ENCODE measurements around the gene RPS15A. TPM values are rescaled to one million over a fixed set of nuclear protein-coding genes. Genes with fewer than 3 reads are reported as not detected.
"Not testable (repeated sequence)": the region's sequence is repeated elsewhere in the genome, so short reads cannot be mapped to it uniquely, and the experiment has no call there.

The RPS15A gene
- total RNA-seq, 1 experiment from 2014 or later = 3,616 TPM

DNA sequence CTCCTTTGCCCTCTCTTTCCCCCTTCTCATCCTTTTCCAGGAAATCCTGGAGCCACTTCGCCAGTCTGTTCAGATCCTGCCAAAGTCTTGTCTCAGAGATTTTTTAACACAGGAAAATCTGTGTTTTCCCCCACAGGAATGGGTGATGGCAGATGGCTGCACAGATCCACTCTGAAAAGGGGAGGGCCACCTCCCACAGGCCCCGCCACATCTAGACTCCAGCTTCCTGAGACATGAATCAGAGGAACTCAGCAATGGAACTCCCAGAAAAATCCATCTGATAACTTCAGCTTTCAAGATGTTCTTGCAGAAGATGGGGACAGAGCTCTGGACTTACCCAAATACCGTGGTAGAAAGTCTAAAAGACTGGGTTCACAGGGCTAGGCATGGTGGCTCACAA is 50.1 kb downstream of the RPS15A start:
- not testable (repeated sequence) for H3K4me3 ChIP-seq; H3K27me3 ChIP-seq; H3K27ac ChIP-seq; H3K4me1 ChIP-seq; DNase-seq; H3K9me3 ChIP-seq (replicated peaks); H3K36me3 ChIP-seq

DNA sequence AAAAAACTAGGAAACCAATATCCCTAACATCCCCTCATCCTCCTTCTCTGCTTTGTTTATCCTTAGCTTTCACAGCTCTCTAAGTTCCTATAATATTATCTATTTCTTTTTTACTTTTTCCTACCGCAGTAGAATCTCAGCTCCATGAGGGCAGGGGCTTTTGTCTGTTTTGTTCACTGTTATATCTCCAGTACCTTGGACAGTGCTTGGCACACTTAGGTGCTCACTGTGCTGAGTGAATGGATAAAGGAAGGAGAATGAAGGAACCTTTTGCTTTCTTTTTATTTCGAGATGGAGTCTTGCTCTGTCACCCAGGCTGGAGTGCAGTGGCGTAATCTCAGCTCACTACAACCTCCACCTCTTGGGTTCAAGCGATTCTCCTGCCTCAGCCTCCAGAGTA is 51.4 kb downstream of the RPS15A start:
- H3K27me3 ChIP-seq; H3K4me3 ChIP-seq; H3K9me3 ChIP-seq (replicated peaks); DNase-seq; H3K27ac ChIP-seq; H3K36me3 ChIP-seq; H3K4me1 ChIP-seq: not testable (repeated sequence)

- H3K27me3 ChIP-seq; H3K4me3 ChIP-seq; H3K27ac ChIP-seq; H3K9me3 ChIP-seq (replicated peaks); H3K36me3 ChIP-seq; H3K4me1 ChIP-seq; DNase-seq: not testable (repeated sequence)
These were observed 55.9 kb downstream of the RPS15A start for GRCh38 chr16:18734279-18734678.

Other genes with a start within 250 kb of the RPS15A start
- 80.6 and 82.2 TPM in 2 replicates for gene NOMO2, start 228.2 kb downstream of the RPS15A start, total RNA-seq (2014; rRNA removed; shearing (Covaris generic))
- 304 and 310 TPM in 2 replicates for gene ARL6IP1, start 11.2 kb upstream of the RPS15A start, total RNA-seq (2014; rRNA removed; shearing (Covaris generic))
- 36.2 and 41.1 TPM in 2 replicates for gene SMG1, start 136.1 kb upstream of the RPS15A start, total RNA-seq (2014; rRNA removed; shearing (Covaris generic))
- 0.34 and 0.43 TPM in 2 replicates for gene TMC7, start 193.6 kb upstream of the RPS15A start, total RNA-seq (2014; rRNA removed; shearing (Covaris generic))

All from SJCRH30 (cell line).